HEK293 (cell line): ENCODE results near the gene PGK1.

Experiments
- CTCF ChIA-PET: fragments of 350-600 bp; formaldehyde crosslinking; extraction: SDS; loops from one replicate; lab custom pipeline; 2021; ENCODE audit warnings: antibody characterized with exemption; lab: Yijun Ruan, JAX
- POLR2A ChIA-PET: fragments of 300-600 bp; formaldehyde crosslinking; extraction: SDS; loops from one replicate; lab custom pipeline; 2020; ENCODE audit warnings: antibody characterized with exemption, inconsistent platforms; lab: Yijun Ruan, JAX
- H3K27ac ChIP-seq: fragments of 200-500 bp; sonication (Bioruptor generic); 2 replicates; pipeline ENCODE4 v1.5.1; 2014; ENCODE audit warnings: low read depth, low read length, control low read depth, inconsistent platforms; ENCODE audit errors: extremely low read depth
- H3K36me3 ChIP-seq, 2 experiments: fragments of 200-500 bp in 1 of 2; sonication (Bioruptor generic) in 1 of 2; 1 replicate in 1 of 2; 2 replicates in 1 of 2; pipeline ENCODE4 v1.5.1; 2014 to 2017; ENCODE audit warnings: inconsistent platforms in 2 of 2, low read length in 2 of 2; ENCODE audit not compliant: control insufficient read depth in 2 of 2, insufficient read depth in 1 of 2
- H3K4me1 ChIP-seq: fragments of 200-500 bp; sonication (Bioruptor generic); 2 replicates; pipeline ENCODE4 v1.5.1; 2014; ENCODE audit warnings: mild to moderate bottlenecking, low read length, inconsistent platforms; ENCODE audit not compliant: control insufficient read depth, insufficient read depth
- H3K4me3 ChIP-seq: 2 replicates; pipeline ENCODE4 v1.5.1; 2011; ENCODE audit warnings: low read depth, mild to moderate bottlenecking, control low read depth, low read length, moderate library complexity
- H3K9me3 ChIP-seq: fragments of 200-500 bp; sonication (Bioruptor generic); 2 replicates; pipeline ENCODE4 v1.5.1; 2014; ENCODE audit warnings: low read depth, low read length, inconsistent platforms; ENCODE audit not compliant: control insufficient read depth, insufficient read depth
- GLI4 ChIP-seq: fragments of 450-650 bp; formaldehyde crosslinking; IDR thresholded peaks from 2 replicates; pipeline ENCODE4 v1.5.1; 2016; ENCODE audit warnings: missing biosample characterization, missing genetic modification characterization
- GLIS2 ChIP-seq: fragments of 450-650 bp; formaldehyde crosslinking; IDR thresholded peaks from 2 replicates; pipeline ENCODE4 v1.5.1; 2016; ENCODE audit warnings: missing biosample characterization, missing genetic modification characterization
- IKZF3 ChIP-seq: fragments of 450-650 bp; IDR thresholded peaks from 2 replicates; pipeline ENCODE4 v1.5.0; 2018; ENCODE audit warnings: missing biosample characterization, mild to moderate bottlenecking, missing genetic modification characterization, moderate library complexity
- KLF7 ChIP-seq: fragments of 450-650 bp; formaldehyde crosslinking; IDR thresholded peaks from 2 replicates; pipeline ENCODE4 v1.5.1; 2016; ENCODE audit warnings: missing biosample characterization, missing genetic modification characterization, borderline replicate concordance
- PRDM10 ChIP-seq: fragments of 450-650 bp; formaldehyde crosslinking; IDR thresholded peaks from 2 replicates; pipeline ENCODE4 v1.5.1; 2016; ENCODE audit warnings: missing biosample characterization, missing genetic modification characterization
- SP2 ChIP-seq: fragments of 450-650 bp; formaldehyde crosslinking; IDR thresholded peaks from 2 replicates; pipeline ENCODE4 v1.5.1; 2016; ENCODE audit warnings: missing biosample characterization, missing genetic modification characterization
- SP7 ChIP-seq: fragments of 450-650 bp; formaldehyde crosslinking; IDR thresholded peaks from 2 replicates; pipeline ENCODE4 v1.5.1; 2016; ENCODE audit warnings: missing biosample characterization, missing genetic modification characterization
- YY1 ChIP-seq: fragments of 450-650 bp; formaldehyde crosslinking; IDR thresholded peaks from 2 replicates; pipeline ENCODE4 v1.5.1; 2018; ENCODE audit warnings: missing biosample characterization, missing genetic modification characterization
- ZBTB26 ChIP-seq: fragments of 450-650 bp; formaldehyde crosslinking; optimal IDR thresholded peaks from 2 replicates; pipeline ENCODE3; 2016; ENCODE audit warnings: missing biosample characterization, mild to moderate bottlenecking, missing genetic modification characterization
- ZEB2 ChIP-seq: fragments of 450-650 bp; formaldehyde crosslinking; IDR thresholded peaks from 2 replicates; pipeline ENCODE4 v1.5.1; 2016; ENCODE audit warnings: missing biosample characterization, missing genetic modification characterization
- ZNF157 ChIP-seq: fragments of 450-650 bp; formaldehyde crosslinking; IDR thresholded peaks from 2 replicates; pipeline ENCODE4 v1.5.1; 2016; ENCODE audit warnings: missing biosample characterization, missing genetic modification characterization
- ZNF354C ChIP-seq: fragments of 450-650 bp; formaldehyde crosslinking; IDR thresholded peaks from 2 replicates; pipeline ENCODE4 v1.5.1; 2016; ENCODE audit warnings: missing biosample characterization, missing genetic modification characterization, low read depth, borderline replicate concordance
- ZNF580 ChIP-seq: fragments of 450-650 bp; formaldehyde crosslinking; IDR thresholded peaks from 2 replicates; pipeline ENCODE4 v1.5.1; 2016; ENCODE audit warnings: missing biosample characterization, missing genetic modification characterization
- ZNF610 ChIP-seq: fragments of 450-650 bp; formaldehyde crosslinking; IDR thresholded peaks from 2 replicates; pipeline ENCODE4 v1.5.1; 2016; ENCODE audit warnings: missing biosample characterization, missing genetic modification characterization, borderline replicate concordance
- ZNF76 ChIP-seq: fragments of 450-650 bp; formaldehyde crosslinking; IDR thresholded peaks from 2 replicates; pipeline ENCODE4; 2016; ENCODE audit warnings: low read depth, missing biosample characterization, missing genetic modification characterization, borderline replicate concordance
- ZNF785 ChIP-seq: fragments of 450-650 bp; formaldehyde crosslinking; IDR thresholded peaks from 2 replicates; pipeline ENCODE4 v1.5.1; 2016; ENCODE audit warnings: missing biosample characterization, missing genetic modification characterization
- ZNF843 ChIP-seq: fragments of 450-650 bp; formaldehyde crosslinking; IDR thresholded peaks from 2 replicates; pipeline ENCODE4 v1.5.1; 2016; ENCODE audit warnings: missing biosample characterization, missing genetic modification characterization
- TF ChIP-seq, protein P1 (sequence below): fragments of 450-650 bp; formaldehyde crosslinking; IDR thresholded peaks from 2 replicates; pipeline ENCODE4 v1.5.1; 2017; ENCODE audit warnings: missing biosample characterization, missing genetic modification characterization
- TF ChIP-seq, protein P2 (sequence below): fragments of 450-650 bp; formaldehyde crosslinking; IDR thresholded peaks from 2 replicates; pipeline ENCODE4 v1.5.1; 2016; ENCODE audit warnings: missing biosample characterization, missing genetic modification characterization
- TF ChIP-seq, protein P3 (sequence below): fragments of 450-650 bp; formaldehyde crosslinking; conservative IDR thresholded peaks from 2 replicates; pipeline ENCODE4 v1.5.1; 2016; ENCODE audit warnings: low read depth, missing biosample characterization, missing genetic modification characterization
- TF ChIP-seq, protein P4 (sequence below): fragments of 450-650 bp; IDR thresholded peaks from 2 replicates; pipeline ENCODE4 v1.5.1; 2018; ENCODE audit warnings: missing biosample characterization, mild to moderate bottlenecking, missing genetic modification characterization

Gene PGK1

GRCh38 chrX:78139160-78140123 is 35.4 kb downstream of the PGK1 start, which contains the start of gene TAF9B (continued):
- TF ChIP-seq, protein P1, sequence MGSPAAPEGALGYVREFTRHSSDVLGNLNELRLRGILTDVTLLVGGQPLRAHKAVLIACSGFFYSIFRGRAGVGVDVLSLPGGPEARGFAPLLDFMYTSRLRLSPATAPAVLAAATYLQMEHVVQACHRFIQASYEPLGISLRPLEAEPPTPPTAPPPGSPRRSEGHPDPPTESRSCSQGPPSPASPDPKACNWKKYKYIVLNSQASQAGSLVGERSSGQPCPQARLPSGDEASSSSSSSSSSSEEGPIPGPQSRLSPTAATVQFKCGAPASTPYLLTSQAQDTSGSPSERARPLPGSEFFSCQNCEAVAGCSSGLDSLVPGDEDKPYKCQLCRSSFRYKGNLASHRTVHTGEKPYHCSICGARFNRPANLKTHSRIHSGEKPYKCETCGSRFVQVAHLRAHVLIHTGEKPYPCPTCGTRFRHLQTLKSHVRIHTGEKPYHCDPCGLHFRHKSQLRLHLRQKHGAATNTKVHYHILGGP: no peak
- TF ChIP-seq SP2 (tag by site-specific recombination) (peak; percentile 82), PRDM10 (tag by site-specific recombination) (peak; percentile 13; the same call in 1 of the 2 replicates), ZNF843 (peak; percentile 19; the same call in 1 of the 2 replicates), ZEB2 (tag by site-specific recombination) (peak; percentile 44; the same call in 1 of the 2 replicates), ZNF580 (tag by site-specific recombination) (no peak), KLF7 (tag by site-specific recombination) (no peak), ZNF785 (tag by site-specific recombination) (no peak), GLIS2 (peak; percentile 55; the same call in 1 of the 2 replicates), YY1 (tag by site-specific recombination) (peak; percentile 84), ZBTB26 (tag by site-specific recombination) (peak; percentile 50), ZNF610 (tag by site-specific recombination) (peak; percentile 61; the same call in 1 of the 2 replicates), IKZF3 (peak; percentile 40; the same call in 1 of the 2 replicates)
- TF ChIP-seq, protein P2, sequence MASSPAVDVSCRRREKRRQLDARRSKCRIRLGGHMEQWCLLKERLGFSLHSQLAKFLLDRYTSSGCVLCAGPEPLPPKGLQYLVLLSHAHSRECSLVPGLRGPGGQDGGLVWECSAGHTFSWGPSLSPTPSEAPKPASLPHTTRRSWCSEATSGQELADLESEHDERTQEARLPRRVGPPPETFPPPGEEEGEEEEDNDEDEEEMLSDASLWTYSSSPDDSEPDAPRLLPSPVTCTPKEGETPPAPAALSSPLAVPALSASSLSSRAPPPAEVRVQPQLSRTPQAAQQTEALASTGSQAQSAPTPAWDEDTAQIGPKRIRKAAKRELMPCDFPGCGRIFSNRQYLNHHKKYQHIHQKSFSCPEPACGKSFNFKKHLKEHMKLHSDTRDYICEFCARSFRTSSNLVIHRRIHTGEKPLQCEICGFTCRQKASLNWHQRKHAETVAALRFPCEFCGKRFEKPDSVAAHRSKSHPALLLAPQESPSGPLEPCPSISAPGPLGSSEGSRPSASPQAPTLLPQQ (tag by site-specific recombination): 0 out of 2 replicates have a peak, but pooled peaks have one; percentile 27

- Histone ChIP-seq H3K4me3 (no peak overlapping the region), H3K27ac (no peak overlapping the region), H3K36me3 (peaks cover 3 to 12% of the 10 kb centered on the region in 2 experiments; a peak in 2 of 3 replicates), H3K4me1 (no peaks in the 10 kb centered on the region), H3K9me3 (no peaks in the 10 kb centered on the region)
- CTCF ChIA-PET: no interaction called here
- POLR2A ChIA-PET: interaction anchor here (1.8 kb wide), 1 partner anchor 10 kb away, joined by 7 read pairs; no protein-coding TSS in a partner anchor
- no peak for TF ChIP-seq ZNF157
- TF ChIP-seq, protein P3, sequence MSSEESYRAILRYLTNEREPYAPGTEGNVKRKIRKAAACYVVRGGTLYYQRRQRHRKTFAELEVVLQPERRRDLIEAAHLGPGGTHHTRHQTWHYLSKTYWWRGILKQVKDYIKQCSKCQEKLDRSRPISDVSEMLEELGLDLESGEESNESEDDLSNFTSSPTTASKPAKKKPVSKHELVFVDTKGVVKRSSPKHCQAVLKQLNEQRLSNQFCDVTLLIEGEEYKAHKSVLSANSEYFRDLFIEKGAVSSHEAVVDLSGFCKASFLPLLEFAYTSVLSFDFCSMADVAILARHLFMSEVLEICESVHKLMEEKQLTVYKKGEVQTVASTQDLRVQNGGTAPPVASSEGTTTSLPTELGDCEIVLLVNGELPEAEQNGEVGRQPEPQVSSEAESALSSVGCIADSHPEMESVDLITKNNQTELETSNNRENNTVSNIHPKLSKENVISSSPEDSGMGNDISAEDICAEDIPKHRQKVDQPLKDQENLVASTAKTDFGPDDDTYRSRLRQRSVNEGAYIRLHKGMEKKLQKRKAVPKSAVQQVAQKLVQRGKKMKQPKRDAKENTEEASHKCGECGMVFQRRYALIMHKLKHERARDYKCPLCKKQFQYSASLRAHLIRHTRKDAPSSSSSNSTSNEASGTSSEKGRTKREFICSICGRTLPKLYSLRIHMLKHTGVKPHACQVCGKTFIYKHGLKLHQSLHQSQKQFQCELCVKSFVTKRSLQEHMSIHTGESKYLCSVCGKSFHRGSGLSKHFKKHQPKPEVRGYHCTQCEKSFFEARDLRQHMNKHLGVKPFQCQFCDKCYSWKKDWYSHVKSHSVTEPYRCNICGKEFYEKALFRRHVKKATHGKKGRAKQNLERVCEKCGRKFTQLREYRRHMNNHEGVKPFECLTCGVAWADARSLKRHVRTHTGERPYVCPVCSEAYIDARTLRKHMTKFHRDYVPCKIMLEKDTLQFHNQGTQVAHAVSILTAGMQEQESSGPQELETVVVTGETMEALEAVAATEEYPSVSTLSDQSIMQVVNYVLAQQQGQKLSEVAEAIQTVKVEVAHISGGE (tag by site-specific recombination): no peak
- no peak for TF ChIP-seq ZNF354C (tag by site-specific recombination)
- TF ChIP-seq ZNF76 (tag by site-specific recombination): no peak
- TF ChIP-seq, protein P4, sequence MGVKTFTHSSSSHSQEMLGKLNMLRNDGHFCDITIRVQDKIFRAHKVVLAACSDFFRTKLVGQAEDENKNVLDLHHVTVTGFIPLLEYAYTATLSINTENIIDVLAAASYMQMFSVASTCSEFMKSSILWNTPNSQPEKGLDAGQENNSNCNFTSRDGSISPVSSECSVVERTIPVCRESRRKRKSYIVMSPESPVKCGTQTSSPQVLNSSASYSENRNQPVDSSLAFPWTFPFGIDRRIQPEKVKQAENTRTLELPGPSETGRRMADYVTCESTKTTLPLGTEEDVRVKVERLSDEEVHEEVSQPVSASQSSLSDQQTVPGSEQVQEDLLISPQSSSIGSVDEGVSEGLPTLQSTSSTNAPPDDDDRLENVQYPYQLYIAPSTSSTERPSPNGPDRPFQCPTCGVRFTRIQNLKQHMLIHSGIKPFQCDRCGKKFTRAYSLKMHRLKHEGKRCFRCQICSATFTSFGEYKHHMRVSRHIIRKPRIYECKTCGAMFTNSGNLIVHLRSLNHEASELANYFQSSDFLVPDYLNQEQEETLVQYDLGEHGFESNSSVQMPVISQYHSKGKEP (tag by site-specific recombination): no peak
- TF ChIP-seq GLI4 (tag by site-specific recombination): no peak
- no peak for TF ChIP-seq SP7 (tag by site-specific recombination)
These were observed 36.2 kb downstream of the PGK1 start for GRCh38 chrX:78140206-78140605.
